GM19463 (cell line): Measurements from ENCODE around the gene RAB11FIP2.
"Not testable (repeated sequence)": the region's sequence is repeated elsewhere in the genome, so short reads cannot be mapped to it uniquely, and the experiment has no call there.

Source experiments
- ATAC-seq: cut with Tn5 transposase; IDR thresholded peaks from one replicate; pipeline ENCODE4 v1.9.1; 2021; ENCODE audit warnings: mild to moderate bottlenecking, moderate library complexity; ENCODE audit not compliant: unreplicated experiment

Gene RAB11FIP2, protein sequence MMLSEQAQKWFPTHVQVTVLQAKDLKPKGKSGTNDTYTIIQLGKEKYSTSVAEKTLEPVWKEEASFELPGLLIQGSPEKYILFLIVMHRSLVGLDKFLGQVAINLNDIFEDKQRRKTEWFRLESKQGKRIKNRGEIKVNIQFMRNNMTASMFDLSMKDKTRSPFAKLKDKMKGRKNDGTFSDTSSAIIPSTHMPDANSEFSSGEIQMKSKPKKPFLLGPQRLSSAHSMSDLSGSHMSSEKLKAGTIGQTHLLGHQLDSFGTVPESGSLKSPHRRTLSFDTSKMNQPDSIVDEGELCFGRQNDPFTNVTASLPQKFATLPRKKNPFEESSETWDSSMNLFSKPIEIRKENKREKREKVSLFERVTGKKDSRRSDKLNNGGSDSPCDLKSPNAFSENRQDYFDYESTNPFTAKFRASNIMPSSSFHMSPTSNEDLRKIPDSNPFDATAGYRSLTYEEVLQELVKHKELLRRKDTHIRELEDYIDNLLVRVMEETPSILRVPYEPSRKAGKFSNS

DNA sequence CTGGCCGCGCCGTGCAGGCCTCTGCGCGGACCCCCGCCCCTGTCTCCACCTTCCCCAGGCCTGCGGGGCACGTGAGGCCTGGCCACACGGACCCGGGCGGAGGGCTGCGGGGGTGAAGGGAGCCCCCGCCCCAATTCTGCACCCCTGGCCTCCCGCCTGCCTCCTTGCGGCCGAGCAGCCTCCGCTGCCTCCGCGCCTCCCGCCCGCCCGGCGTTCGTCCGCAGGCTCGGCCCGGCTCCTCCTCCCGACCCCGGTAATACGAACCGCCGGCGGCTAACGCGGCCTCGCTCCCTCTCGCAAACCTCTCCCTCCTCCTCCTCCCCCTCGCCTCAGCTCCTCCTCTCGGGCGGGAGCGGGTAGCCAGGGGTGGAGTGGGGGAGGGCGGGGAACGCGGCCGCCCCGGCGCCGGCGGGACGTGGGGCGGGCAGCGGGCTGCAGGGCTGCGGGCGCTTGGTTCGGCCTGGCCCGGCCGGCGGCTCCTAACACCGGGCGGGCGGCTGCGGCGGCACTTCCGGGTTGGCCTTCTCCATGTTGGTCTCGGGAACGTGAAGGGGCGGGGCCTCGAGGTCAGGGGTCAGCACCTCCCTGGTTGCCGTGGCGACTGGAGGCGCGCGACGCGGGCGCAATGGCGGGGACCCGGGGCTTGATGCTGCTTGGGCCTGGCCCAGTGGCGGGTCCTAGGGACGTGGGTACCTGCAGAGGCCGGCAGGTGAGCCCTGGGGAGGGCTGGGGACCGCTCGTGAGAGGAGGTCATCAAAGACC lies at the start of gene RAB11FIP2:
Gene RAB11FIP2 (minus strand): TSS at position 547 of the 762 bp plus-strand sequence. CDS start 778 bp downstream, outside the sequence.
- peak; percentile 92 for ATAC-seq

DNA sequence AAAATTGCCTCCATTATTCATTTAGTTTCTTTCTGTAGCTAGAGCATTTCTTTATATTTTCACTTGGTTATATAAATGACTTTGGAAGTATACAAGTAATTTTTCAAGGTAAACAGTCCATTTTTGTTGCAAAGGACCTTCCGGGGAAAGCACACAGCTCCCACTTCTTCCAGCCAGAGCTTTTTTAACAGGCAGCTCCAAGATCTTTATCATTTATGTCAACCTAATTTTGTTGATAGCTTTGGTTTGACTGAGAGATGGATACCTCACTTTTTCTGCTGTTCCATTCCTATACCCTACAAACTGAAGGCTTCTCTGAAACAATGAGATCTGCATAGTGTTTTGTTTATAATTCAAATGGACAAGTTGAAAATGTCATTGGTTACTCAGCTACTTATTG lies 49.3 kb upstream of the RAB11FIP2 start:
- no peak for ATAC-seq

DNA sequence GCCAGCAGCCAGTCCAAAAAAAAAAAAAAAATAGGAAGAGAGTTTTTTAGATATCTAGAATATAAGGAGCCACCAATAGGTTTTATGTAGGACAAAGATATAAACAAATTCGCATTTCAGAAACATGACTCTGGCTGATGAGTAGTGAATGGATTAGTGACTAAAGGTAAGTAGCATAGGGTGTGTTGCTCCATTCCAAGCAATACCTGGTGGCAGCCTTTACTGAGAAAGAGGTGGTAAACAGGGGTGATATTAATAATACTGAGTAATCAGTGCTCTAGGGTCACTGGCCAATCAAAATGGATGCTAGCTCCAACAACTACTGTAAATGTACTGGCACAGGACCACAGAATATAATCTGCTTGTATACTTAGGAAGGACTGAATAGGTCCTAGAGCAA lies 45.5 kb upstream of the RAB11FIP2 start:
- ATAC-seq: no peak

DNA sequence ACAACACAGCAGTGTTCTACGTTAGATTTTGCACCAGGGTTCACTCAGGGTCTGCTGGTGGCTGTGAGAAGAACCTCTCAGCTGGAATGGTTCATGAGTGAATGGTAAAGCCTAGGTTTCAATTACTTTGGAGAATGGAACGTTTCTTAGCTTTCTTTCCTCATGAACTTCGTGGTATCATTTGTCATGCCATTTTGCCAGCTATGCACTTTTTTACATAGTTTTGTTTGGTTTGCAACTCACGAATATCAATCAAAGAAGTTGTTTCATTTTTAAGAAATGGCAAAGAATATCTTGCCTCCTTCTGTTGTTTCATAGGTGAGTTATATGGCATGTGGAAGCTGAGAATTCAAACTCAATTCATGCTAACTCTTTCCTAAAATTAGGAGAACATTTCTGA lies 34.1 kb upstream of the RAB11FIP2 start:
- ATAC-seq: no peak

DNA sequence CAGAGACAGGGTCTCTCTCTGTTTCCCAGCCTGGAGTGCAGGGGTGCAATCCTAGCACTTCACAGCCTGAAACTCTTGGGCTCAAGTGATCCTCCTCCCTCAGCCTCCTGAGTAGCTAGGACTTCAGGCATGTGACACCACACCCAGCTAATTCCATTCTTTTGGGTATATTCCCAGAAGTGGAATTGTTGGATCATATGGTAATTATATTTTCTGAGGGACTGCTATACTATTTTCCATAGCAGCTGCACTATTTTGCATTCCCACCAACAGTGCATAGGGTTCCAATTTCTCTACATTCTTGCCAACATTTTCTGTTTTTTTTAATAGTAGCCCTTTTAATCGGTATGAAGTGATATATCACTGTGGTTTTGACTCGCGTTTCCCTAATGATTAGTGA lies 30.0 kb upstream of the RAB11FIP2 start:
- no peak for ATAC-seq

DNA sequence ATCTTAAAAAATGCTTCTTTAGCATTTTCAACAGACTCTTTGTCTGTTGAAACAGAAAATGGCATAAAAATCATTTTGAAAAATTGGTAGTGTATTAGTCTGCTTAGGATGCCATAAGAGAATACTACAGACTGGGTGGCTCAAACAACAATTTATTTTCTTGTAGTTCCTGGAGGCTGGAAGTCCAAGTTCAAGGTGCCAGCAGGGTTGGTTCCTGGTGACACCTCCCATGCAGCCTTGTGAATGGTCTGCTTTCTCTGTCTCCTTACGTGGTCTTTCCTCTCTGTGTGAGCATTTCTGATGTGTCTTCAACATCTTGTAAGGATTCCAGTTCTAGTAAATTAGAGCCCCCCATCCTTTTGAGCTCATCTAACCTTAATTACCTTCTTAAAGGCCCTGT lies 26.1 kb upstream of the RAB11FIP2 start:
- ATAC-seq: no peak

DNA sequence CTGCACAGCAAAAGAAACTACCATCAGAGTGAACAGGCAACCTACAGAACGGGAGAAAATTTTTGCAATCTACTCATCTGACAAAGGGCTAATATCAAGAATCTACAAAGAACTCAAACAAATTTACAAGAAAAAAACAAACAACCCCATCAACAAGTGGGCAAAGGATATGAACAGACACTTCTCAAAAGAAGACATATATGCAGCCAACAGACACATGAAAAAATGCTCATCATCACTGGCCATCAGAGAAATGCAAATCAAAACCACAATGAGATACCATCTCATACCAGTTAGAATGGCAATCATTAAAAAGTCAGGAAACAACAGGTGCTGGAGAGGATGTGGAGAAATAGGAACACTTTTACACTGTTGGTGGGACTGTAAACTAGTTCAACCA lies 20.6 kb upstream of the RAB11FIP2 start:
- not testable (repeated sequence) for ATAC-seq

DNA sequence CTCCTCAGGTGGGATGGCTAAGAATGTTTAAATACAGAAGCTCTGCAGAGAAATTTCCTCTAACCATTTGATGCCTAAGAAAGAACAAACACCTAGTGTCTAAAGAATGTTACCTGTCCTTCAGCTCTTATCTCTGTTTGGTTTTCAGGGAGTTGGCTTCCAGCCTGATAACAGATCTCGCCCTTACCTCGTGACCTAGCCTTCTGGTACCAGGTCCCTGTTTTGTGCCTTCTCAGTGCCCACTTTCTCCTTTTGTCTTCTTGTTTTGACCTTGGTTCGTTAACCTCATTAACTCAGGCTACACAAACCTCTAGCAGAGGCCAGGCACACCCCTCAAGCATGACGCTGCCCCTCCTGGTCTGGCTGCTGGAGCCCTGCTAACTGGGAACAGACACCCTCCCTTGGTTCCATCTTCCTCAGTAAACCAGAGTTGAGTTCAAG lies 16.1 kb upstream of the RAB11FIP2 start:
- no peak for ATAC-seq

DNA sequence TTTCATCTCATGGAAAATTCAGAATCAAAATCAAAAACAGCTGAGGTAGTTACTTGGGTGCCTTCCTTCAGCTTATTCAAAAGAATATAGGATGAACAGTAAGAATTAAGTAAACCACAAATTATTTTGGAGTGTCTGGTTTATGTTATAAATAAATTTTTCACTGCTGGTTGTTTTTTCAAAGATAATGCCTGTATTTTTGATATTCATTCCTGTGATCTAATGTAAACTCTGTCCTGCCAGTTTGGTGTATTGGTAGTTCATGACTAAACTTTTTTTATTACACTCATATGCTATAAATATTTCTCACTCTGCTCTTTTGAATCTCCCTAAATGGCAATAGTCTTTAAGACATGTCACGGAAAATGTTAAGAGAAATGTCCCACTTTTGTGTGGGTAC lies 11.6 kb upstream of the RAB11FIP2 start:
- no peak for ATAC-seq

DNA sequence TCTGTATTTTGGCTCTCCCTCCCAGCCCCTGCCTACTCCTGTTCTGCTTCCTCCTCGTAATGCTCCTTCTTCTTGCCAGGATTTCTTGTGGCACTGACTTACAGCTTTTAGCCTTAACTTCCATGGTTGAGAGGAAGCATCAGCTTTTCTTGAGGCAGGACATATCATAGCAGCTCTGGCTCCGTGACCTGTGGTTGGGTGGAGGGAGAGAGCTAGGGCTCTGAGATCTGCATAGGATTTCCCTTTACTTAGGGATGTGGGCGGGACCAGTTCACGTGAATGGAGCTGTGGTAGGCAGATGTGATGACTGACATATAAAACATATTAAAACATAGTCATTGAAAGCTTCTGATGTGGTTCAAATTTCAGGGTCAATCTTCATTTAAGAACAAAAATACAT lies 10.6 kb upstream of the RAB11FIP2 start:
- no peak for ATAC-seq

DNA sequence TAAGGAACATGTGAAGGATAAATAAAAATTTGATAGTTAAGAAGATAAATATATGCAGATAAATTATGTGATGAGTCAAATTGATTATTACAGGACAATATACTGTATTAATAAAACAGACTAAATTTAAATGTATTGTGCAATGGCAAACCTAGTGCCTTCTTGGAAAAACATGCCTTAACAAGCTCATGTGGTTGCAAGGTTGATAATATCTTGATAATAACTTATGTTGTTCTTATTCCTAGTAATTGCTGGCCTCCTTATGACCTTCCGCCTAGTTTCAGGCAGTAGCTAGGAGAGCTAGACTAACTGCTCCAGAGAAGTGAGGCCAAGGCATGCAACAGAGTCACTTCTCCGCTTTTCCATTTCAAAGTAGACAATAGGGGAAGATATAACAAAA lies 7.6 kb upstream of the RAB11FIP2 start:
- no peak for ATAC-seq

DNA sequence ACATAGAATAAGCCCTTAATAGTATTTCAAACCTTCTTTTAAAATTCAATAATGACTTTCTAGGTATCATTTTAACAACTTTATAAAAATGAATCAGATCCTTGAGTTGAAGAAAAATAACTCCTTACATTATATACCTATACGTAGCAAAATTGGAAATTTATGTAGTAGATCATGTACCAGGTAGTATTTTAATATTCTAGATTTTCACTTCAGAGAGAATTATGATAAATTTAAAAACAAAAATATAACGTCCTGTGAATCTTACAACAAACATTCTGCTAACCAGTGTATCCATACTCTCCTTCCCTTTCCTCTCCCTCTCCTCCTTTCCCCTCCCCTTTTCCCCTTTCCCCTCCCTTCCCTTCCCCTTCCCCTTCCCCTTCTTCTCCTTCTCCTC lies 6.1 kb upstream of the RAB11FIP2 start:
- ATAC-seq: no peak

DNA sequence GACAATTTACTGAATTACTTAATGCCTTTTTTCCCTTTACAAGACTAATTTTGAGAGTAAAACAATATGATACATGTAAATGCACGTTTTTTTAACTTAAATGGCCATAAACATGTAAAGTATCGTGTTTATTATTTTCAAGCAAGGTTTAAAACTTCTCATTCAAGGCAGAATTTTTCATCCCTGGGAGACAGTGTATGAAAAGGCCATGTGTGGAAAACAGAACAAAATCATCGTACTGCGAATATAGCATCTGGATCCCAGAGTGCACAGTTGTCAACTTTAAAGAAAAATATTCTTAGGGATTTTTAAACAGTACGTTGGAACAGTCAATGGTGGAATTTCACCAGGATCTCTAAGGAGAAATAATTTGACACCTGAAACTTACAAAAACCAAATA lies 1.1 kb upstream of the RAB11FIP2 start:
- ATAC-seq: no peak

DNA sequence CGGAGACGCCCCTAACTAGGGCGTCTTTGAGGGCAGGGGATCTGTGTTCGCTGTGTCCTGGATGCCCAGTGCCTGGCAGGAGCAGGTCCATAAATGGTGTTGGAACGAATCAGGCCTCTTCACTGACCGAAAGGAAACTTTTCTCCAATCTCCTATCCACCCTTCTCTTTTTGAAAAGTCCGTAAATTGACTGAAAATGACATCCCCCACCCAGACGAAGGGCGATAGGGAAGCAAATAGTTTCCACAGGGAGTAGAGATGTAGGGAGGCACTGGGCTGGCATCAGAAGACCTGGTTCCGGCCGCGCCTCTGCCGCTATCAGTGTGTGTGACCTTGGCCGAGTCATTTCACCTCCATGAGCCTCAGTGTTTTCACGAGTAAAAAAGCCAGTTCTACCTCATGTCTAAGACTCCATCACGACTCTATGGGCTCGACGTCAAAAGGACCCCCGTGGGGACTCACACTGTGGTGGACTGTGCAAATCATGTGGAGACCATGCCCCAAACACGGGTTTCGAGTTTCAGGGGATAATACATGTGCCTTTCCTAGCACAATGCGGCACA lies 497 bp upstream of the RAB11FIP2 start:
- ATAC-seq: peak; percentile 16

DNA sequence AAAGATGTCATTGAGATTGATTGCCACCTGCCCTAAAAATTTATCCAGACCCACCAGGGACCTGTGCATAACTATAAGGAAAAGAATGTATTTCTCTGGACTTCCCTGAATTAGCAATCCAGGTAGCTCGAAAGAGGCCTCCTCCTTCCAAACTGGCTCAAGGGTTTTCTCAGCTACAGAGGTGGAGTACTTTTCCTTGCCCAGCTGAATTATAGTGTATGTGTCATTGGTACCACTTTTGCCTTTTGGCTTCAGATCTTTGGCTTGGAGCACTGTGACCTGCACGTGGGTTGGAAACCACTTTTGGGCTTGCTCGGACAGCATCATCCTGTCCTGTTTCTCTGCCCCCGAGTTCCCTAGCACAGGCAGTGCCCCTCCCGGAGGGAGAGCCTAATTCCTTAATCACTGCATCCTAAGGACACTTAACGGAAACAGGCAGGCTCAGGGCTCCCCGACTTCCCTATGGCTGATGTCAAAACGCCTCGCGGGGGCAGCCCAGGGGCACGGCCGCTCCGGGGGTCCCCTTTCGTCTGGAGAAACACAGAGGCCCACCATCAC lies 825 bp downstream of the RAB11FIP2 start:
- peak; percentile 25 for ATAC-seq

DNA sequence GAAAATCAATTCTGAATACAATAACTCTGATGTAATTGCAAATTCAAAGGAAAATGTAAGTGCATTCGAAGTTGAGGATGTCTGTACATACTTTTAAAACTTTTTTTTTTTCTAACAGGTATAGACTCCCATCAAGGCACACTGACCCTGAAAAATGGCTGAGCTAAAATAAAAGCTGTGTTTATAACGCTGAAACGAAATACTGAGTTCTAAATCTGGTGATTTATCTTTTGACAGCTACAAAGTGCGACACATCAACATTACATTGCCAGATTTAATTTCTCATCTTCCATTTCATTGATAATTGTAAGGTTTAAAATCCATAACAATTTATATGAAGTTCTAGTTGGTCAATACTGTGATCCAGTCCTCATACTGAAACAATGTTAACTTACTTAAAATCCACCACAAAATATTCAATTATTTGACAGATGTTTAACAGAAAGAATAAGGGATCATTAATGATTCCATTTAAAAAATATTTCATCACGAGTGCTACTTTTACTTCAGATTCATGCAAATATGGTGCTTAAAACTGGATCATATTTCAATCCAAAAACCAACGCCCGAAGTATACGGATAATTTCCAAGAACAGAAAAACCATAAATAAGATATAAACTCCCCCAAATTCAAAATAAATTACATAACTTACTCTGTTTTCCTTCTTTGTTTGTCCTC lies 1.4 kb downstream of the RAB11FIP2 start:
- no peak for ATAC-seq

DNA sequence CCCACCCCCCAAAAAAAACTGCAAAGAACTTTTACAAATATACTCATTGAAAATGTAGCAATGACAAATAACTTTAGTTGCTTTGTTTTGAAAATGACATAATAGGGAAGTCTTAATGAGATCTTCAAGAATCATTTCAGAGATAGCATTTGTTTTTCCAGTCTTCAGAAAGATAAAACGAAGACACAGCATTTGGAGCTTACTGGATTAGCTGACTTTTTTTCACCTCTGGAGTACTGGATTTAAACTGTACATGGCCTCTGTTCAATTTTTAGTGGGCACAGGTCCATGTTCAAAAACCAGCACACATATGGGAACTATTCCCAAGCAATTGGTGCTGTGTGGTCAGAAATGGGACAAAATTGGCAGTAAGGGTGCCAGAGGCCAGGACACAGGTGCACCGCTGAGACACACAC lies 3.9 kb downstream of the RAB11FIP2 start:
- no peak for ATAC-seq

DNA sequence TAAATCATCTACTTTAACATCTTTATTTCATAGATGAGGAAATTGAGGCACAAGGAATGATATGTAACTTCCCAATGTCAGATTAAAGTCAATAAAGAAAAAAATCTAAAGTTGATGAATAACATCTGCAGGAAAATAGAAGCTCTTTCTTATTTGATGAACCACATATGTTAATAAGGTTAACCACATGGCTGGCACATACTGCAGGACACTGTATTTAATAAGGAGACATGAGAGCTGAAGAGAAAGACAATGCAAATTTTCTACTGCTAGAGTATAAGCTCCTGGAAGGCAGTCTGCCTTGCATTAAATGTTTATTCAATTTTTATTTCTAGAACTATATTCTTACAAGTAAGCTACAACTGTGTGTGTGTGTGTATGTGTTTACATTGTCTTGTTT lies 4.4 kb downstream of the RAB11FIP2 start:
- no peak for ATAC-seq

DNA sequence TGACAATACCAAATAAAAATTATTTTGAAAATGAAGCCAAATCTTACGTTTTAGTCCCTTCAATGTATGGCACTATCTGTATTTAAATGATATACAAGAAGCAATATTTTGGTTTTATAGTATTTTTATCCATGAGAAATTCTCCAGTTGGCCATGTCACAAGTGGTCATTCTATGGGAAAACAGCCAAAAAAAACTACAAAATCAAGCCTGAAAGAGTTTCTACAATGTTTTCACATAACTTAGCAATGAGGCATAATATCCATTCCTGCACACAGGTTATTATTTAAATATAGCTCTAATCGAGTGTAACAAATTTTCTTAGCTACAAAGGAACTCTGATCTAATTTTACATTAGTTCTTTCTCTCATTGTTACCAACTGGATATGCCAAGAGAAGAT lies 5.4 kb downstream of the RAB11FIP2 start:
- no peak for ATAC-seq

DNA sequence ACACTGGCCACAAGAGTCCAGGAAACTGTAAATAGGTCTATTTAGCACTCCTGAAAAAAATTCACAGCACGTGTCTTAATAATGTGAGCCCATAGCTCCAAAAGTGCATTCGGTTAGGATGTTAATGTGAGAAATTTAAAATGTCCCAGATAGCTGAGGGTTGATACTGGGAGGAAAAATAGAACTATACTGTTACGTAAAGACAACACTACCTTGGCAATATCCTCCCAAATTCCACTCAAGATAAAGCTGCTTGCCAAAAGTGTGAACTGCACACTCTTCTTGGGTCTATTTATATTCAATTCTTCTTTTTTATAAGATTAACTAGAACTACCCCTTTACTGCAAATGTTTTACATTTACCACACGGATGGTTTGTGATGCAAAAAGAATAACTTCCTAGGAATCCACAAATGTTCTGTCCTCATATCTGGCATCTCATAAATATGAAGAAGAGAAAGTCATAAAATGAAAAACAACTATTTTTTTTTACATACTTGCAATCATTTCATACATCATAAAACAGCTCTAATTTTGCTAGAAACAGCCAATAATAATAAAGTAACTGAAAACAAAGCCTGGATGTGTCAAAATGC lies 10.4 kb downstream of the RAB11FIP2 start:
- no peak for ATAC-seq
